Smooth muscle cell of trachea (primary cell): ENCODE results near the gene ZNF560. TPM values are rescaled to one million over a fixed set of nuclear protein-coding genes. Genes with fewer than 3 reads are reported as not detected.

ENCODE experiments used
- total RNA-seq: library from RNA; depleted of rRNA; stranded (reverse); fragments of >200 nt; gene quantifications from 2 replicates; pipeline ENCODE4 v1.2.1, GENCODE V29; 2014

The ZNF560 gene
- total RNA-seq: 1.0 and 2.2 TPM in 2 replicates

GRCh38 chr19:9498183-9498902 lies at the start of gene ZNF560:
Gene ZNF560, minus strand, starts transcription at chr19:9498616. Its CDS starts 23,303 bp downstream, at chr19:9475313.

DNA sequence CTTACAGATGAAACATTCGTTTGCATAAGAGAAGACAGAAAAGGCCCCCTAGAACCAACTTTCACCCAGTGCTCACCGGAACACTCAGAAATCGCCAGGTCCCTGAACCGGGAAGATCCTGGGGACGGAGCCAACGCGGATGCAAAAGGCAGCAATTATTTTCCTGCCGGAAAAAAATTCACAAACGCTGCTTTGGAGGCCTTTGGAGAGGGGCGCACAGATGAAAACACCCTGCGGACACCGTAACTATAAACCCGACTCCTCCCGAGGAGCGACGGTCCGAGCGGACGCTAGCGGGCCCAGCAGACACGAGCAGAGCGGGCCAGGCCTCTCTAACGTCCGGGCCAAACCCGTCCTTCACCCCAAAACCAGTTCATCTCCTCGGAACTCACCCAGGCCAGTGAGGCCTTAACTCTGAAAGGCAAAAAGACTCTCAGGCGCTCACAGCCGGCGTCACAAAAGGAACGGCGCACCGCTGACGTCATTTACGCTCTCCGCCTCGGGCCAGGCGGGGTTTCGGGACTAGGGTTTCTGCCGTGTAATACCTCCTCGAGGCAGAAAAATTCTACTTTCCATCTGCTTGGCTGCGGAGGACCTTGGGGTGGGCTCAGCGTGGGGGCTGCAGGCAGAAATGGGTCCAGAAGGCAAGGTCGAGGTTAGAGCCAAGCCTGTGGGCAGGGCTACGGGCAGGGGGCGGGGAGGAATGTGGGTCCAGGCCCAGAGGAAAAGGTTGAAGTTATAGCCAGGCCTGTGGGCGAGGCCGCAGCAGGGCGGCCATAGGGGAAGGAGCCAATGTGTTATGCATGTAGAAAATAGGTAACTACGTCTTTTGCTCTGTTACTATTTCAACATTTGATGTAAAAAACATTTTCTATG lies 40.0 kb upstream of the ZNF560 start, which contains the start of gene ZNF426:
ZNF426 (minus strand) TSS at position 463 of the 876 bp plus-strand sequence. CDS start 2,413 bp downstream, outside the sequence.

GRCh38 chr19:9435279-9436268 lies 62.8 kb downstream of the ZNF560 start, which contains the start of gene ZNF266:
Gene ZNF266, minus strand, starts transcription at chr19:9435573. Its CDS starts 15,484 bp downstream, at chr19:9420089.

Other genes with a start within 250 kb of the ZNF560 start
- not detected in 2 replicates for gene OR7E24, start 247.7 kb downstream of the ZNF560 start, total RNA-seq
- 10.4 and 12.4 TPM in 2 replicates for gene ZNF699, start 188.8 kb downstream of the ZNF560 start, total RNA-seq
- 15.2 and 19.3 TPM in 2 replicates for gene ZNF559, start 174.4 kb downstream of the ZNF560 start, total RNA-seq
- 1.3 and 1.9 TPM in 2 replicates for gene ZNF177, start 135.6 kb downstream of the ZNF560 start, total RNA-seq
- gene ZNF266, start 63.0 kb downstream of the ZNF560 start, total RNA-seq: 10.8 and 17.5 TPM in 2 replicates
- gene ZNF426, start 40.0 kb upstream of the ZNF560 start, total RNA-seq: 27.2 and 32.7 TPM in 2 replicates
- 28.4 and 30.4 TPM in 2 replicates for gene ZNF121, start 85.9 kb upstream of the ZNF560 start, total RNA-seq
- 37.4 and 42.8 TPM in 2 replicates for gene ZNF561, start 122.6 kb upstream of the ZNF560 start, total RNA-seq
- 22.4 and 23.5 TPM in 2 replicates for gene ZNF562, start 176.5 kb upstream of the ZNF560 start, total RNA-seq